GM23338 (cell line): ENCODE results near the gene ITGA8. TPM values are rescaled to one million over a fixed set of nuclear protein-coding genes. Genes with fewer than 3 reads are reported as not detected.

Experiments used
- ATAC-seq: fragments of 200-7000 bp; cut with Tn5 transposase; 3 replicates; pipeline ENCODE4 v1.9.1; 2020
- DNase-seq: peaks from one replicate; pipeline ENCODE4 v3.0.0-alpha.2; 2015; ENCODE audit warnings: low spot score
- H2AFZ ChIP-seq: fragments of 200-600 bp; sonication (generic); 2 replicates; pipeline ENCODE4 v1.8.0; 2016; ENCODE audit warnings: antibody characterized with exemption, mild to moderate bottlenecking, moderate library complexity
- H3F3A ChIP-seq: fragments of 200-600 bp; sonication (generic); replicated peaks from 2 replicates; pipeline ENCODE4 v1.8.0; 2017; ENCODE audit warnings: antibody characterized with exemption, mixed run types, low read depth
- H3K27ac ChIP-seq: fragments of 200-600 bp; sonication (generic); 2 replicates; pipeline ENCODE4 v1.6.1; 2016; ENCODE audit warnings: low read depth
- H3K27me3 ChIP-seq: fragments of 200-600 bp; sonication (generic); 2 replicates; pipeline ENCODE4 v1.8.0; 2016; ENCODE audit warnings: mild to moderate bottlenecking, mixed run types, moderate library complexity; ENCODE audit not compliant: insufficient read depth
- H3K36me3 ChIP-seq: fragments of 200-600 bp; sonication (generic); 2 replicates; pipeline ENCODE4 v1.8.0; 2016; ENCODE audit warnings: mild to moderate bottlenecking; ENCODE audit not compliant: insufficient read depth
- H3K4me1 ChIP-seq: fragments of 200-600 bp; sonication (generic); 2 replicates; pipeline ENCODE4 v1.8.0; 2016; ENCODE audit warnings: mild to moderate bottlenecking, moderate library complexity; ENCODE audit not compliant: insufficient read depth
- H3K4me2 ChIP-seq: fragments of 200-600 bp; sonication (generic); 2 replicates; pipeline ENCODE4 v1.7.1; 2017; ENCODE audit warnings: mixed run types
- H3K4me3 ChIP-seq: fragments of 200-600 bp; sonication (generic); 2 replicates; pipeline ENCODE4 v1.6.1; 2016; ENCODE audit warnings: mixed run types
- H3K79me2 ChIP-seq: fragments of 200-600 bp; sonication (generic); replicated peaks from 2 replicates; pipeline ENCODE4 v1.8.0; 2017; ENCODE audit warnings: mild to moderate bottlenecking; ENCODE audit not compliant: insufficient read depth
- H3K9me2 ChIP-seq: fragments of 200-600 bp; sonication (generic); 2 replicates; pipeline ENCODE4 v1.8.0; 2017; ENCODE audit not compliant: insufficient read depth
- H4K20me1 ChIP-seq: fragments of 200-600 bp; sonication (generic); replicated peaks from 2 replicates; pipeline ENCODE4 v1.8.0; 2017; ENCODE audit warnings: mild to moderate bottlenecking; ENCODE audit not compliant: insufficient read depth
- H3K27ac Mint-ChIP-seq: 2 replicates; pipeline ENCODE4 v1.8.0; 2020; ENCODE audit warnings: inconsistent platforms, mild to moderate bottlenecking, moderate library complexity, mixed read lengths
- H3K27me3 Mint-ChIP-seq: 3 replicates; pipeline ENCODE4 v1.8.0; 2022; ENCODE audit warnings: low read depth, mild to moderate bottlenecking, moderate library complexity, mixed read lengths, inconsistent platforms; ENCODE audit not compliant: insufficient read depth, poor library complexity
- H3K36me3 Mint-ChIP-seq: 3 replicates; pipeline ENCODE4 v1.8.0; 2021; ENCODE audit warnings: low read depth, mild to moderate bottlenecking, inconsistent platforms, moderate library complexity, mixed read lengths
- H3K4me1 Mint-ChIP-seq: 3 replicates; pipeline ENCODE4 v1.8.0; 2020; ENCODE audit warnings: mild to moderate bottlenecking, inconsistent platforms, mixed read lengths
- H3K4me3 Mint-ChIP-seq: 3 replicates; pipeline ENCODE4 v1.8.0; 2021; ENCODE audit warnings: moderate library complexity, mild to moderate bottlenecking, inconsistent platforms, mixed read lengths
- H3K9me3 Mint-ChIP-seq: 3 replicates; pipeline ENCODE4 v1.8.0; 2020; ENCODE audit warnings: moderate library complexity, mild to moderate bottlenecking, inconsistent platforms, mixed read lengths
- ETS1 ChIP-seq: IDR thresholded peaks from 2 replicates; pipeline ENCODE4 v1.6.1; 2016; ENCODE audit warnings: antibody characterized with exemption
- EZH2 ChIP-seq: fragments of 200-600 bp; sonication (generic); IDR thresholded peaks from one replicate; pipeline ENCODE4 v1.8.0; 2017; ENCODE audit warnings: antibody characterized with exemption, mild to moderate bottlenecking, low read depth; ENCODE audit not compliant: unreplicated experiment
- JUNB ChIP-seq: IDR thresholded peaks from one replicate; pipeline ENCODE4 v1.6.1; 2016; ENCODE audit warnings: antibody characterized with exemption; ENCODE audit not compliant: unreplicated experiment
- POLR2AphosphoS5 ChIP-seq: IDR thresholded peaks from 2 replicates; pipeline ENCODE4 v1.6.1; 2016; ENCODE audit warnings: antibody characterized with exemption, low read depth
- STAT1 ChIP-seq: IDR thresholded peaks from one replicate; pipeline ENCODE4 v1.6.1; 2016; ENCODE audit warnings: antibody characterized with exemption; ENCODE audit not compliant: unreplicated experiment
- ZNF114 ChIP-seq: fragments of 250-450 bp; sonication (Bioruptor Pico); IDR thresholded peaks from 2 replicates; pipeline ENCODE4 v1.5.0; 2020; ENCODE audit warnings: mild to moderate bottlenecking, moderate library complexity
- ZNF462 ChIP-seq: fragments of 250-450 bp; sonication (Bioruptor Pico); IDR thresholded peaks from 2 replicates; pipeline ENCODE4 v1.5.0; 2020; ENCODE audit warnings: mild to moderate bottlenecking, moderate library complexity
- polyA plus RNA-seq: library from polyadenylated mRNA; unstranded; fragments of >200 nt; fragmentation: Nextera tagmentation; extraction: Ambion mirVana; gene quantifications from 2 replicates; pipeline ENCODE4 v1.2.1, GENCODE V29; 2016
- total RNA-seq: library from RNA; depleted of rRNA; stranded (reverse); fragments of >200 nt; shearing (Covaris generic); gene quantifications from 2 replicates; pipeline ENCODE4 v1.2.3, GENCODE V29; 2014

The ITGA8 gene
- total and polyA plus RNA-seq, 2 experiments from 2014 or later, result not detected

- no peaks in the 10 kb centered on the region for H3K36me3 Mint-ChIP-seq
- peaks cover 40% of the 10 kb centered on the region for H3K27me3 ChIP-seq
- H3K27ac Mint-ChIP-seq, result no peak overlapping the region
- no peaks in the 10 kb centered on the region for H3K79me2 ChIP-seq
- H3K4me2 ChIP-seq, result peak overlapping the region; percentile 92
- DNase-seq (peak; percentile 73), ATAC-seq (peak; percentile 82)
- H3F3A ChIP-seq, result 0 out of 2 replicates have a peak, but pooled peaks cover 6% of the 10 kb centered on the region
- H3K36me3 ChIP-seq, result no peaks in the 10 kb centered on the region
- no peaks in the 10 kb centered on the region; the same call in 1 of the 2 replicates for H4K20me1 ChIP-seq
- no peak overlapping the region for H3K27ac ChIP-seq
- peaks cover 31% of the 10 kb centered on the region for H3K27me3 Mint-ChIP-seq
- no peaks in the 10 kb centered on the region for H3K9me3 Mint-ChIP-seq
- H3K4me1 Mint-ChIP-seq, result peaks cover 12% of the 10 kb centered on the region; the same call in 2 of the 3 replicates
- H2AFZ ChIP-seq, result peak overlapping the region; percentile 96
- H3K4me3 Mint-ChIP-seq, result peak overlapping the region; percentile 87
- peak overlapping the region; percentile 64 for H3K4me3 ChIP-seq
- H3K4me1 ChIP-seq, result no peaks in the 10 kb centered on the region
- H3K9me2 ChIP-seq, result no peaks in the 10 kb centered on the region
- no peak for TF ChIP-seq JUNB
- TF ChIP-seq EZH2, result peak; percentile 67
- no peak for TF ChIP-seq ETS1
- no peak for TF ChIP-seq POLR2AphosphoS5
Measured at GRCh38 chr10:15719049-15719898, 448 bp downstream of the ITGA8 start.

- Histone ChIP-seq H3K27me3 (peaks cover 40% of the 10 kb centered on the region), H3K27ac (no peak overlapping the region), H3K9me2 (no peaks in the 10 kb centered on the region), H3K36me3 (no peaks in the 10 kb centered on the region), H3K4me1 (no peaks in the 10 kb centered on the region), H3K79me2 (no peaks in the 10 kb centered on the region), H3K4me3 (peak overlapping the region; percentile 64), H3F3A (0 out of 2 replicates have a peak, but pooled peaks cover 6% of the 10 kb centered on the region), H3K4me2 (peak overlapping the region; percentile 92), H2AFZ (peak overlapping the region; percentile 96), H4K20me1 (no peaks in the 10 kb centered on the region; the same call in 1 of the 2 replicates)
- peak; percentile 18 for DNase-seq
- ATAC-seq, result peak; percentile 16
- Mint-ChIP-seq H3K4me3 (peak overlapping the region; percentile 87), H3K27ac (no peak overlapping the region), H3K27me3 (peaks cover 31% of the 10 kb centered on the region), H3K36me3 (no peaks in the 10 kb centered on the region), H3K9me3 (no peaks in the 10 kb centered on the region), H3K4me1 (peaks cover 12% of the 10 kb centered on the region; the same call in 2 of the 3 replicates)
- TF ChIP-seq STAT1 (no peak), POLR2AphosphoS5 (no peak), ETS1 (no peak), ZNF114 (CRISPR knock-in tag) (no peak), ZNF462 (CRISPR knock-in tag) (no peak), JUNB (no peak)
Measured at GRCh38 chr10:15718694-15719048, 1.1 kb downstream of the ITGA8 start.
